H9 (cell line): ENCODE results near the gene ZNF239. TPM values are rescaled to one million over a fixed set of nuclear protein-coding genes. Genes with fewer than 3 reads are reported as not detected.

Experiments
- DNase-seq: peaks from one replicate; pipeline ENCODE4 v3.0.0-alpha.2; 2017
- H2AFZ ChIP-seq: one replicate; pipeline ENCODE4 v1.6.1; 2013; ENCODE audit warnings: mild to moderate bottlenecking, low read length, control low read depth, moderate library complexity
- H2AK5ac ChIP-seq: 2 replicates; pipeline ENCODE4 v1.6.1; 2013; ENCODE audit warnings: low read length, control low read depth, mixed read lengths; ENCODE audit not compliant: insufficient read length
- H2BK120ac ChIP-seq: one replicate; pipeline ENCODE4 v1.6.1; 2013; ENCODE audit warnings: low read depth, mild to moderate bottlenecking, low read length, control low read depth, inconsistent platforms; ENCODE audit not compliant: poor library complexity, severe bottlenecking
- H2BK12ac ChIP-seq: 2 replicates; pipeline ENCODE4 v1.6.1; 2013; ENCODE audit warnings: low read length, control low read depth, mixed read lengths, low read depth; ENCODE audit not compliant: insufficient read length
- H2BK15ac ChIP-seq: 2 replicates; pipeline ENCODE4 v1.6.1; 2013; ENCODE audit warnings: low read depth, low read length, control low read depth
- H2BK20ac ChIP-seq: one replicate; pipeline ENCODE4 v1.6.1; 2013; ENCODE audit warnings: low read depth, mild to moderate bottlenecking, low read length, control low read depth, inconsistent platforms; ENCODE audit not compliant: poor library complexity, severe bottlenecking
- H2BK5ac ChIP-seq: 2 replicates; pipeline ENCODE4 v1.6.1; 2013; ENCODE audit warnings: low read length, control low read depth, mixed read lengths; ENCODE audit not compliant: insufficient read length
- H3K14ac ChIP-seq: 2 replicates; pipeline ENCODE4 v1.6.1; 2013; ENCODE audit warnings: low read length, control low read depth; ENCODE audit not compliant: insufficient read depth
- H3K18ac ChIP-seq: 2 replicates; pipeline ENCODE4 v1.6.1; 2013; ENCODE audit warnings: low read depth, mild to moderate bottlenecking, mixed read lengths, low read length, control low read depth; ENCODE audit not compliant: insufficient read length
- H3K23ac ChIP-seq: 2 replicates; pipeline ENCODE4 v1.6.1; 2013; ENCODE audit warnings: low read length, control low read depth, mixed read lengths, low read depth; ENCODE audit not compliant: insufficient read length
- H3K23me2 ChIP-seq: 2 replicates; pipeline ENCODE4 v1.6.1; 2013; ENCODE audit warnings: low read depth, mild to moderate bottlenecking, mixed read lengths, low read length, control low read depth; ENCODE audit not compliant: insufficient read length, poor library complexity, severe bottlenecking
- H3K27ac ChIP-seq: 2 replicates; pipeline ENCODE4 v1.5.1; 2013; ENCODE audit warnings: low read length, control low read depth, mixed read lengths, low read depth; ENCODE audit not compliant: insufficient read length
- H3K27me3 ChIP-seq: 2 replicates; pipeline ENCODE4 v1.6.1; 2013; ENCODE audit warnings: low read length, control low read depth, inconsistent platforms; ENCODE audit not compliant: insufficient read depth
- H3K4ac ChIP-seq: 2 replicates; pipeline ENCODE4 v1.6.1; 2013; ENCODE audit warnings: low read depth, mild to moderate bottlenecking, control low read depth, inconsistent platforms, low read length, moderate library complexity
- H3K4me1 ChIP-seq: 2 replicates; pipeline ENCODE4 v1.6.1; 2013; ENCODE audit warnings: low read length, control low read depth, inconsistent platforms; ENCODE audit not compliant: insufficient read depth
- H3K4me2 ChIP-seq: 2 replicates; pipeline ENCODE4 v1.6.1; 2013; ENCODE audit warnings: low read length, control low read depth, mixed read lengths; ENCODE audit not compliant: insufficient read length, insufficient read depth
- H3K56ac ChIP-seq: 2 replicates; pipeline ENCODE4 v1.6.1; 2013; ENCODE audit warnings: low read depth, mild to moderate bottlenecking, mixed read lengths, low read length, control low read depth; ENCODE audit not compliant: insufficient read length
- H3K79me1 ChIP-seq: 2 replicates; pipeline ENCODE4 v1.6.1; 2013; ENCODE audit warnings: low read depth, mild to moderate bottlenecking, moderate library complexity, low read length, control low read depth, inconsistent platforms; ENCODE audit not compliant: insufficient read depth, poor library complexity, severe bottlenecking
- H3K79me2 ChIP-seq: 2 replicates; pipeline ENCODE4 v1.6.1; 2013; ENCODE audit warnings: low read length, control low read depth, inconsistent platforms; ENCODE audit not compliant: insufficient read depth
- H3K9ac ChIP-seq: 2 replicates; pipeline ENCODE4 v1.6.1; 2013; ENCODE audit warnings: low read length, control low read depth, mixed read lengths; ENCODE audit not compliant: insufficient read length; ENCODE audit errors: extremely low read depth
- H3K9me3 ChIP-seq: one replicate; pipeline ENCODE4 v1.6.1; 2013; ENCODE audit warnings: low read depth, low read length, inconsistent platforms; ENCODE audit not compliant: control insufficient read depth
- H3T11ph ChIP-seq: one replicate; pipeline ENCODE4 v1.6.1; 2013; ENCODE audit warnings: mild to moderate bottlenecking, low read length, control low read depth, inconsistent platforms
- H4K20me1 ChIP-seq: one replicate; pipeline ENCODE4 v1.6.1; 2013; ENCODE audit not compliant: control insufficient read depth, insufficient read length, insufficient read depth
- H4K5ac ChIP-seq: 2 replicates; pipeline ENCODE4 v1.6.1; 2013; ENCODE audit warnings: low read depth, mild to moderate bottlenecking, mixed read lengths, low read length, control low read depth; ENCODE audit not compliant: insufficient read length
- H4K8ac ChIP-seq: replicated peaks from 2 replicates; pipeline ENCODE4 v1.6.1; 2013; ENCODE audit warnings: low read length, control low read depth, mixed read lengths, low read depth; ENCODE audit not compliant: insufficient read length
- H4K91ac ChIP-seq: 2 replicates; pipeline ENCODE4 v1.6.1; 2013; ENCODE audit warnings: low read depth, mild to moderate bottlenecking, moderate library complexity, mixed read lengths, low read length, control low read depth; ENCODE audit not compliant: insufficient read length
- H3K27ac Mint-ChIP-seq, 3 experiments: 2 replicates in 2 of 3; 3 replicates in 1 of 3; pipeline ENCODE4 v1.8.0; 2020 to 2021; ENCODE audit warnings: mixed read lengths in 3 of 3, mild to moderate bottlenecking in 1 of 3, moderate library complexity in 1 of 3
- H3K27me3 Mint-ChIP-seq: 2 replicates; pipeline ENCODE4 v1.8.0; 2021; ENCODE audit warnings: low read depth, mild to moderate bottlenecking, moderate library complexity, mixed read lengths
- H3K36me3 Mint-ChIP-seq, 3 experiments: 2 replicates in 2 of 3; 3 replicates in 1 of 3; pipeline ENCODE4 v1.8.0; 2020 to 2021; ENCODE audit warnings: low read depth in 3 of 3, mixed read lengths in 3 of 3; ENCODE audit not compliant: insufficient read depth in 1 of 3
- H3K4me1 Mint-ChIP-seq, 2 experiments: 2 replicates each; pipeline ENCODE4 v1.8.0; 2020; ENCODE audit warnings: mixed read lengths in 2 of 2
- H3K4me3 Mint-ChIP-seq, 2 experiments: 2 replicates in 1 of 2; 3 replicates in 1 of 2; pipeline ENCODE4 v1.8.0; 2020 to 2021; ENCODE audit warnings: mild to moderate bottlenecking in 2 of 2, mixed read lengths in 2 of 2, moderate library complexity in 1 of 2
- H3K9me3 Mint-ChIP-seq, 2 experiments: 2 replicates in 1 of 2; 3 replicates in 1 of 2; pipeline ENCODE4 v1.8.0; 2020; ENCODE audit warnings: mild to moderate bottlenecking in 2 of 2, mixed read lengths in 2 of 2, moderate library complexity in 1 of 2
- CTCF ChIP-seq: fragments of 200-600 bp; sonication (generic); conservative IDR thresholded peaks from 3 replicates; pipeline ENCODE4 v1.8.0; 2021; ENCODE audit warnings: antibody characterized with exemption, mild to moderate bottlenecking
- WGBS: extraction: QIAGEN DNeasy Blood & Tissue Kit; methylation state at CpG from one replicate; pipeline ENCODE4 v1.1.7; 2013; ENCODE audit warnings: missing lambda C conversion rate, low lambda C conversion rate, mixed read lengths; ENCODE audit not compliant: insufficient read length; ENCODE audit errors: extremely low coverage; 5-methylcytosine and 5-hydroxymethylcytosine counted together
- total RNA-seq: library from RNA; stranded (reverse); gene quantifications from 2 replicates; pipeline ENCODE4 v1.2.1, GENCODE V29; 2021

The ZNF239 gene
- total RNA-seq, 1 experiment from 2014 or later: 16.2 TPM

DNA sequence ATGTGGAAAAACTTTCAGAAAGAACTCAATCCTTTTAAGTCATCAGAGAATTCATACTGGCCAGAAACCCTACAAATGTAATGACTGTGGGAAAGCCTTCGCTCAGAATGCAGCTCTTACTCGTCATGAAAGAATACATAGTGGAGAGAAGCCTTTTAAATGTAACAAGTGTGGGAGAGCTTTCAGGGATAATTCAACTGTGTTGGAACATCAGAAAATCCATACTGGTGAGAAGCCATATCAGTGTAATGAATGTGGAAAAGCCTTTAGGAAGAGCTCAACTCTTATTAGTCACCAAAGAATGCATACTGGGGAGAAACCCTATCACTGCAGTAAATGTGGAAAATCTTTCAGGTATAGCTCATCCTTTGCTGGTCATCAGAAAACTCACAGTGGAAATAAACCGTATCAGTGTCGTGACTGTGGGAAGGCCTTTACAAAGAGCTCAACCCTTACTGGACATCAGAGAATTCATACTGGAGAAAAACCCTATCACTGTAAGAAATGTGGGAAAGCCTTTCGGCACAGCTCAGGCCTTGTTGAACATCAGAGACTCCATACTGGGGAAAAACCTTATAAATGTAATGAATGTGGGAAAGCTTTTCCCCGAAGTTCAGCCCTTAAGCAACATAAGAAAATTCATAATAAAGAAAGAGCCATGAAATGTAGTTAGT is 42.4 kb upstream of the ZNF239 start:
- Mint-ChIP-seq H3K9me3 (peaks cover 67 to 68% of the 10 kb centered on the region in 2 experiments), H3K4me3 (no peak overlapping the region), H3K36me3 (peaks cover 65 to 69% (median 67%) of the 10 kb centered on the region in 3 experiments), H3K27me3 (peaks cover 1% of the 10 kb centered on the region), H3K4me1 (peaks cover 0 to 2% of the 10 kb centered on the region in 2 experiments; a peak in 1 of 4 replicates), H3K27ac (no peak overlapping the region)
- Histone ChIP-seq H3K23ac (no peak overlapping the region), H3K27me3 (no peaks in the 10 kb centered on the region), H3K18ac (no peak overlapping the region), H3K4ac (no peak overlapping the region), H2BK20ac (no peak overlapping the region), H2BK5ac (no peak overlapping the region), H2AFZ (no peak overlapping the region), H4K91ac (no peak overlapping the region), H2BK15ac (no peak overlapping the region), H3K4me2 (no peak overlapping the region), H3K56ac (no peak overlapping the region), H4K8ac (no peak overlapping the region), H3K14ac (no peak overlapping the region), H2BK12ac (no peak overlapping the region), H3K79me1 (no peaks in the 10 kb centered on the region), H3K9ac (no peak overlapping the region), H3K27ac (no peak overlapping the region), H4K20me1 (no peaks in the 10 kb centered on the region), H3K23me2 (no peaks in the 10 kb centered on the region), H3K4me1 (no peaks in the 10 kb centered on the region), H2BK120ac (no peak overlapping the region), H3T11ph (no peak overlapping the region), H3K79me2 (no peaks in the 10 kb centered on the region), H2AK5ac (no peak overlapping the region), H3K9me3 (peaks cover 22% of the 10 kb centered on the region), H4K5ac (no peak overlapping the region)
- no CpG with 5 or more reads among the region's 6 CpGs for WGBS
- DNase-seq: no peak
- TF ChIP-seq CTCF: no peak
